Skeletal muscle tissue (tissue), 4 donors: ENCODE measurements around the gene TBX10. TPM values are rescaled to one million over a fixed set of nuclear protein-coding genes. Genes with fewer than 3 reads are reported as not detected.
"Not testable (repeated sequence)": the region's sequence is repeated elsewhere in the genome, so short reads cannot be mapped to it uniquely, and the experiment has no call there.

Source experiments
- H3K27ac ChIP-seq: one replicate; pipeline ENCODE4 v1.7.0; 2013; ENCODE audit warnings: mild to moderate bottlenecking, low read depth, low read length, inconsistent platforms
- H3K27me3 ChIP-seq, 3 donors: one replicate each; pipeline ENCODE4 v1.7.0; 2013; ENCODE audit warnings: low read length in 3 of 3; ENCODE audit not compliant: control insufficient read depth in 3 of 3, insufficient read depth in 3 of 3
- H3K36me3 ChIP-seq, 3 donors: one replicate each; pipeline ENCODE4 v1.7.0; 2013; ENCODE audit warnings: low read length in 3 of 3; ENCODE audit not compliant: control insufficient read depth in 3 of 3, insufficient read depth in 3 of 3
- H3K4me1 ChIP-seq, 3 donors: one replicate each; pipeline ENCODE4 v1.7.0; 2013; ENCODE audit warnings: low read length in 3 of 3, mild to moderate bottlenecking in 3 of 3; ENCODE audit not compliant: control insufficient read depth in 3 of 3, insufficient read depth in 3 of 3
- H3K4me3 ChIP-seq, 3 donors: one replicate each; pipeline ENCODE4 v1.7.0; 2013; ENCODE audit warnings: low read length in 3 of 3
- H3K9ac ChIP-seq, 3 donors: one replicate each; pipeline ENCODE4 v1.7.0; 2013; ENCODE audit warnings: low read length in 3 of 3, mild to moderate bottlenecking in 3 of 3, moderate library complexity in 2 of 3, low read depth in 1 of 3
- H3K9me3 ChIP-seq, 3 donors: one replicate each; pipeline ENCODE4 v1.7.0; 2013; ENCODE audit warnings: low read length in 3 of 3; ENCODE audit not compliant: control insufficient read depth in 3 of 3
- total RNA-seq: library from RNA; depleted of rRNA; stranded (reverse); fragments of >200 nt; gene quantifications from one replicate; pipeline ENCODE4 v1.2.3, GENCODE V29; 2014
- donor health status: Osteomylitis.

TBX10 gene
- not detected for total RNA-seq

- no peaks in the 10 kb centered on the region for H3K4me1 ChIP-seq
- H3K4me3 ChIP-seq: no peak within 1 kb of the TSS
- H3K9me3 ChIP-seq: no peaks in the 10 kb centered on the region
- H3K27ac ChIP-seq: no peak within 1 kb of the TSS
- no peak within 1 kb of the TSS for H3K9ac ChIP-seq
- H3K27me3 ChIP-seq: peaks cover 14 to 39% (median 34%) of the 10 kb centered on the region in 3 donors
- no peaks in the 10 kb centered on the region for H3K36me3 ChIP-seq
Measured at GRCh38 chr11:67639438-67639859, at the start of gene TBX10. Gene TBX10 (minus strand): TSS chr11:67639763. CDS start chr11:67639472, 291 bp downstream.

DNA sequence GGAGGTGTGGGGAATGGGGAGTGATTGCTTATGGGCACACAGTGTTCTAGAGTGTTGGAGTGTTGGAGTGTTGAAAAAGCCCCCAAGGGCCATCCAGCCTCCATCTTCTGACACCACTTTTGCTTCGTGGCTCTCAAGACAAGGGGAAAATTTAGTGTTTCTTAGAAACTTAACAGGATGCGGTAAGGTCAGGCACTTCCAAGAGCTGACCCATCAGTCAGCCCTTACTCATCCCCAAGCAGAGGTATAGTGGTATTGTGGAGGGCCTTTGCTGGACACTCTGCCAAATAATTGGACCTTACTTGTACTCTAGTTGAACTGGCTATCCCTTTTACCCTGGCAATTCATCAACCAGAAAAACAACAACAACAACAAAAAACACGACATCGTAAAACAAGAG, 49.6 kb upstream of the TBX10 start:
- no peak overlapping the region for H3K4me3 ChIP-seq
- no peak overlapping the region for H3K27ac ChIP-seq
- peaks cover 4 to 10% (median 9%) of the 10 kb centered on the region in 3 donors for H3K27me3 ChIP-seq
- H3K4me1 ChIP-seq: no peaks in the 10 kb centered on the region
- H3K9ac ChIP-seq: no peak overlapping the region
- H3K9me3 ChIP-seq: no peaks in the 10 kb centered on the region
- H3K36me3 ChIP-seq: no peaks in the 10 kb centered on the region

GRCh38 chr11:67687986-67688385, 48.4 kb upstream of the TBX10 start:
- no peaks in the 10 kb centered on the region for H3K4me1 ChIP-seq
- H3K27ac ChIP-seq: no peak overlapping the region
- no peak overlapping the region for H3K9ac ChIP-seq
- H3K36me3 ChIP-seq: no peaks in the 10 kb centered on the region
- peaks cover 4 to 10% (median 9%) of the 10 kb centered on the region in 3 donors for H3K27me3 ChIP-seq
- no peak overlapping the region for H3K4me3 ChIP-seq
- H3K9me3 ChIP-seq: no peaks in the 10 kb centered on the region

DNA sequence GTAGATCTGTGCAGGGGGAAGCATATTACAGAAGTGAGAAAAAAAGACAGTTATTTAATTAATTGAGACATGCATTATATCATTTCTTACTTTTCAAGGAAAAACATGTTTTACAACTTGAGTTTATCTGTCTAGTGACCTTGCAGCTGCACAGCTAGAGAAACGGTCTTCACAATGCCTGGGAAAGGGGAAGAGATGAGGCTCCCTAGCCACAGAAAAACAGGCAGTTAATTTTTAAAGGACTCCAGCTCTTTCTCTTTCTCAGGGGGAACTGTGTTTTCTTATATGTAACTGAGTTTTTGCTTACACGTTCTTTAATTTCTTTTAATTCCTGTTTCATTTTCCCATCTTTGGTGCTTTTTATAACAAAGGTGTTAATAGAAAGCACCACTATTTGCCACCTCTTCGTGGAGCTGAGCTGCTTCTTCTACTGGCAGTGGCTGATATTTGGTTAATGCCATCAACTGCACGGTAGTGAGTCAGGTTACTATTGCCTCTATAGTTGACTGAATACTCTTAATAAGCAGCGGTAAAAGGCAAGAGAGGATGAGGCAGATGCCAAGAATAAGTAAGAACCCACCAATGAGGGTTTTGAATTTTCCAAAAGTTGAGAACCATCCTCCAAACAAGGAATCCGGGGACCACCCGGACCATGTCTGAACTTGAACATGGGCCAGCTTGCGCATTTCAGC, 46.2 kb upstream of the TBX10 start:
- not testable (repeated sequence) for H3K4me3 ChIP-seq, H3K9me3 ChIP-seq, H3K4me1 ChIP-seq, H3K27me3 ChIP-seq, H3K27ac ChIP-seq, H3K36me3 ChIP-seq, H3K9ac ChIP-seq

- H3K4me3 ChIP-seq, H3K4me1 ChIP-seq, H3K27me3 ChIP-seq, H3K36me3 ChIP-seq, H3K9me3 ChIP-seq, H3K9ac ChIP-seq, H3K27ac ChIP-seq: not testable (repeated sequence)
Measured at GRCh38 chr11:67682126-67683034, 42.8 kb upstream of the TBX10 start.

DNA sequence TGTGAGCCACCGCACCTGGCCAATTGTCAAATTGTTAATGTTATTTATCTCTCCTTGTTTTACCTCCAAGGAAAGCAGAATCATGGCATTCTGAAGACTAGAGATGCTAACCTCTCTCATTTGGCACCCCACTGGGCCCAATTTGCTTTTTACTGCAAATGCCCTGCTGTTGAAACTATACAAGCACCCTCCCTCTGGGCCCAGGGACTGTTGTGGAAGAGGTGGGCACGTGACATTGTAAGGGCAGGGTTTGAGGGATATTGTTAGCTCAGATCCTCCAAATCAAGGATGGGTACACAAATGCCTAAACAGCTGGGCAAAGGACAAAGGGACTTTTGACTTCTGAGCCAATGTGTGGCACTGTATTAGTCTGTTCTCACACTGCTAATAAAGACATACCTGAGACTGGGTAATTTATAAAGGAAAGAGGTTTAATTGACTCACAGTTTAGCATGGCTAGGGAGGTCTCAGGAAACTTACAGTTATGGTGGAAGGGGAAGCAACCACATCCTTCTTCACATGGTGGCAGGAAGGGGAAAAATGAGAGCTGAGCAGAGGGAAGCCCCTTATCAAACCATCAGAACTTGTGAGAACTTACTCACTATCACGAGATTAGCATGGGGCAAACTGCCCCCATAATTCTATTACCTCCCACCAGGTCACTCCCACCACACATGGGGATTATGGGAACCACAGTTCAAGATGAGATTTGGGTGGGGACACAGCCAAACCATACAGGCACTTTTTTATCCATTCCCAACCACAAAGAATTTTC, 41.3 kb upstream of the TBX10 start:
- H3K27ac ChIP-seq: no peak overlapping the region
- no peaks in the 10 kb centered on the region for H3K27me3 ChIP-seq
- H3K9ac ChIP-seq: no peak overlapping the region
- H3K4me3 ChIP-seq: no peak overlapping the region
- H3K4me1 ChIP-seq: no peaks in the 10 kb centered on the region
- no peaks in the 10 kb centered on the region for H3K36me3 ChIP-seq
- H3K9me3 ChIP-seq: no peaks in the 10 kb centered on the region

- no peaks in the 10 kb centered on the region for H3K36me3 ChIP-seq
- no peaks in the 10 kb centered on the region for H3K4me1 ChIP-seq
- H3K27me3 ChIP-seq: peaks cover 20 to 37% (median 26%) of the 10 kb centered on the region in 3 donors
- no peak overlapping the region for H3K27ac ChIP-seq
- no peaks in the 10 kb centered on the region for H3K9me3 ChIP-seq
- no peak overlapping the region for H3K4me3 ChIP-seq
- H3K9ac ChIP-seq: no peak overlapping the region
Measured at GRCh38 chr11:67675058-67675747, 35.6 kb upstream of the TBX10 start.

- Histone ChIP-seq H3K9me3 (no peaks in the 10 kb centered on the region), H3K4me3 (no peak within 1 kb of the TSS), H3K27me3 (peaks cover 20 to 37% (median 28%) of the 10 kb centered on the region in 3 donors), H3K9ac (no peak within 1 kb of the TSS), H3K4me1 (no peaks in the 10 kb centered on the region), H3K27ac (no peak within 1 kb of the TSS), H3K36me3 (no peaks in the 10 kb centered on the region)
Measured at GRCh38 chr11:67674442-67674871, 34.9 kb upstream of the TBX10 start, which contains the start of gene ALDH3B2. Gene ALDH3B2 (minus strand): TSS chr11:67674623. CDS start chr11:67666935, 7,688 bp downstream.

- H3K27me3 ChIP-seq: peaks cover 20 to 37% (median 31%) of the 10 kb centered on the region in 3 donors
- no peak overlapping the region for H3K27ac ChIP-seq
- no peaks in the 10 kb centered on the region for H3K9me3 ChIP-seq
- no peak overlapping the region for H3K9ac ChIP-seq
- H3K36me3 ChIP-seq: no peaks in the 10 kb centered on the region
- H3K4me3 ChIP-seq: no peak overlapping the region
- H3K4me1 ChIP-seq: no peaks in the 10 kb centered on the region
Measured at GRCh38 chr11:67673902-67674301, 34.3 kb upstream of the TBX10 start.
